Thoracic aorta (tissue), 2 donors: ENCODE data around the gene IGFBP2. TPM values are rescaled to one million over a fixed set of nuclear protein-coding genes. Genes with fewer than 3 reads are reported as not detected.

Experiments used
- ATAC-seq: fragments of 150-250 bp; one replicate; pipeline ENCODE4 v1.8.0; 2017; ENCODE audit warnings: low read depth; ENCODE audit not compliant: insufficient number of reproducible peaks, low FRiP score
- DNase-seq: peaks from one replicate; pipeline ENCODE4 v3.0.0-alpha.2; 2020; ENCODE audit warnings: low spot score
- H3K27ac ChIP-seq, 2 donors: fragments of 200-600 bp; sonication (generic); 1 replicate in 1 of 2; 2 replicates in 1 of 2; pipeline ENCODE4 v1.5.1; 2016; ENCODE audit warnings: mild to moderate bottlenecking in 2 of 2, moderate library complexity in 2 of 2
- H3K27me3 ChIP-seq: fragments of 200-600 bp; sonication (generic); replicated peaks from 2 replicates; pipeline ENCODE4 v1.6.0; 2016; ENCODE audit warnings: mild to moderate bottlenecking; ENCODE audit not compliant: insufficient read depth
- H3K36me3 ChIP-seq: fragments of 200-600 bp; sonication (generic); one replicate; pipeline ENCODE4 v1.5.1; 2016
- H3K4me1 ChIP-seq, 2 donors: fragments of 200-600 bp; sonication (generic); 1 replicate in 1 of 2; 2 replicates in 1 of 2; pipeline versions ENCODE4 v1.5.1 to v1.6.0; 2016; ENCODE audit warnings: low read depth in 2 of 2, mild to moderate bottlenecking in 1 of 2; ENCODE audit not compliant: control insufficient read depth in 1 of 2
- H3K4me3 ChIP-seq: fragments of 200-600 bp; sonication (generic); 2 replicates; pipeline ENCODE4 v1.5.1; 2016; ENCODE audit warnings: mild to moderate bottlenecking
- H3K9me3 ChIP-seq: fragments of 200-600 bp; sonication (generic); 2 replicates; pipeline ENCODE4 v1.5.1; 2016
- total RNA-seq, 2 donors: library from RNA; depleted of rRNA; stranded (reverse); fragments of >200 nt; gene quantifications; one replicate each; pipeline versions ENCODE4 v1.1.0 to v1.2.3, GENCODE V29; 2016
- TF ChIP-seq, protein P1 (sequence below): fragments of 200-600 bp; sonication (generic); IDR thresholded peaks from one replicate; pipeline ENCODE4 v1.5.1; 2019; ENCODE audit warnings: antibody characterized with exemption

IGFBP2 gene
- total RNA-seq, 2 donors from 2014 or later = 608 to 2,156 TPM

DNA sequence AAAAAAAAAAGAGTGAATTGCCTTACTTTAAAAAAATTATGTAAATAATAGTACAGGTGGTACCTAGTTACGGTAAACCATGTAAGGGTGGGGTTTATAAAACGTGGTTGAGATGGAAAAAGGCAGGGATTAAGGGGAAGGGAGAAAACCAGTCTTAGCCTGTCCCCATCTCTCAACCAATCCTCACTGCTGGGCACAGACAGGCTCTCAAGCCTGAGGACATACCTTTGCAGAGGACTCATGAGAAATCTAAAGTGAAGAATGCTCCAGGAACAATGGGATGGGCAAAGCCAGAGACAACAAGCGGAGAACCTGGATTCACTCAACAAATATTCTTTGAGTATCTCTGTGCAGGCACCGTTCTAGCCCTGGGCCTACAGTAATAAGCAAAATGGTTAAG, 3.4 kb upstream of the IGFBP2 start:
- TF ChIP-seq, protein P1, sequence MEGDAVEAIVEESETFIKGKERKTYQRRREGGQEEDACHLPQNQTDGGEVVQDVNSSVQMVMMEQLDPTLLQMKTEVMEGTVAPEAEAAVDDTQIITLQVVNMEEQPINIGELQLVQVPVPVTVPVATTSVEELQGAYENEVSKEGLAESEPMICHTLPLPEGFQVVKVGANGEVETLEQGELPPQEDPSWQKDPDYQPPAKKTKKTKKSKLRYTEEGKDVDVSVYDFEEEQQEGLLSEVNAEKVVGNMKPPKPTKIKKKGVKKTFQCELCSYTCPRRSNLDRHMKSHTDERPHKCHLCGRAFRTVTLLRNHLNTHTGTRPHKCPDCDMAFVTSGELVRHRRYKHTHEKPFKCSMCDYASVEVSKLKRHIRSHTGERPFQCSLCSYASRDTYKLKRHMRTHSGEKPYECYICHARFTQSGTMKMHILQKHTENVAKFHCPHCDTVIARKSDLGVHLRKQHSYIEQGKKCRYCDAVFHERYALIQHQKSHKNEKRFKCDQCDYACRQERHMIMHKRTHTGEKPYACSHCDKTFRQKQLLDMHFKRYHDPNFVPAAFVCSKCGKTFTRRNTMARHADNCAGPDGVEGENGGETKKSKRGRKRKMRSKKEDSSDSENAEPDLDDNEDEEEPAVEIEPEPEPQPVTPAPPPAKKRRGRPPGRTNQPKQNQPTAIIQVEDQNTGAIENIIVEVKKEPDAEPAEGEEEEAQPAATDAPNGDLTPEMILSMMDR = no peak
- ATAC-seq = no peak
- peaks cover 0 to 7% of the 10 kb centered on the region in 2 donors for H3K4me1 ChIP-seq

DNA sequence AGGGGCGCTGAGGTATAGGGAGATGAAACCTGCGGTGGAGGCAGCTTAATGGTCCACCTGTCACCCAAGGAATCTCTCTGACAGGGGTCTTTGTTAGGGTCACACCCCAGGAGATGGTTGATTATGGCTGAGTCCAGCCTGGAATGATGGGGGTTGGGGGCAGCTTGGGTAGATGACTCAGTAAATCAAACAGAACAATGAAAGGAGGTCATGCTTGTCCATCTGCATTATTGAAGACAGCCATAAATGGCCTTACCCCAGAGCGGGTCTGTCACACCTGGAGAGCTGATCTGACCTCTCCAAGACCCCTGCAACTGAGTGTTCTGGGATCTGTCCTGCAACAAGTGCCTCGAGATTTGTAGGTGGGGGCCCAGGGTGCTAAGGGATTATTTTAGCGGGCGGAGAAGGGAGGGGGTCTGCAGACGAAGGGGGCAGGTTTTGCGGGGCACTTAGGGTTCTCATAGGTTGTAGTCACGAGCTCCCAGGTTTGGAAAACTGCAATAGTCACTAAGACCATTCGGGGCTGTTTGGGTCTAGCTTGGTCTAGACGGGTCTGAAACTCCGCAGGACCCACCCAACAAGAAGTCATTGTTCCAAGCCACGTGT, 771 bp upstream of the IGFBP2 start:
- Histone ChIP-seq H3K9me3 (no peaks in the 10 kb centered on the region), H3K27ac (peak overlapping the region; percentile 68 to 71), H3K36me3 (no peaks in the 10 kb centered on the region), H3K4me3 (peak overlapping the region; percentile 76), H3K27me3 (no peaks in the 10 kb centered on the region), H3K4me1 (peaks cover 0 to 25% of the 10 kb centered on the region in 2 donors)
- TF ChIP-seq, protein P1 = no peak
- DNase-seq = no peak
- ATAC-seq = no peak

More for the DNA sequence above, 3.4 kb upstream of the IGFBP2 start:
- H3K4me3 ChIP-seq = no peak overlapping the region
- H3K27me3 ChIP-seq = no peaks in the 10 kb centered on the region
- no peaks in the 10 kb centered on the region for H3K9me3 ChIP-seq
- no peaks in the 10 kb centered on the region for H3K36me3 ChIP-seq
- DNase-seq = no peak
- no peak overlapping the region for H3K27ac ChIP-seq

DNA sequence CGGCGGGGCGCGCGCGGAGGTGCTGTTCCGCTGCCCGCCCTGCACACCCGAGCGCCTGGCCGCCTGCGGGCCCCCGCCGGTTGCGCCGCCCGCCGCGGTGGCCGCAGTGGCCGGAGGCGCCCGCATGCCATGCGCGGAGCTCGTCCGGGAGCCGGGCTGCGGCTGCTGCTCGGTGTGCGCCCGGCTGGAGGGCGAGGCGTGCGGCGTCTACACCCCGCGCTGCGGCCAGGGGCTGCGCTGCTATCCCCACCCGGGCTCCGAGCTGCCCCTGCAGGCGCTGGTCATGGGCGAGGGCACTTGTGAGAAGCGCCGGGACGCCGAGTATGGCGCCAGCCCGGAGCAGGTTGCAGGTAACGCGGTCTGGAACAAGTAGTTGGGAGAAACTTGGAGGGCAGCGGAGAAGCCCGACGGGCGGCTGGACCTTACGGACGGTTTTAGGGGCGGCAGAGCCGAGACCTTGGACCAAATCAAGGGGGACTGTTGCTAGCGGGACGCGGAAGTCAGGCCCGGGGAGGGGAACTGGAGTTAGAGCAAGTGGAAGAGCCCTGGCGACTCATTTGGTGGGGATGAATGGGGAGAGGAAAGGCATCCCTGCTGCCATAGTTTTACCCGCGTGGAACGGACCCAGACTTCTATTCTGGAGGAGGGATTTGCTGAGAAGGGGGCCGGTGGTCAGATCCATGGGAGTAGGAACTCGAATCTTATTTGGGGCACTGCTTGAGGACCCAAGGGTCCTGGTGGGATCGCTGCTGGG, 573 bp downstream of the IGFBP2 start:
- Histone ChIP-seq H3K36me3 (no peaks in the 10 kb centered on the region), H3K4me1 (peaks cover 0 to 35% of the 10 kb centered on the region in 2 donors), H3K27ac (peak overlapping the region; percentile 87 to 91), H3K27me3 (no peaks in the 10 kb centered on the region), H3K9me3 (no peaks in the 10 kb centered on the region), H3K4me3 (peak overlapping the region; percentile 90)
- no peak for ATAC-seq
- TF ChIP-seq, protein P1 = no peak
- no peak for DNase-seq

DNA sequence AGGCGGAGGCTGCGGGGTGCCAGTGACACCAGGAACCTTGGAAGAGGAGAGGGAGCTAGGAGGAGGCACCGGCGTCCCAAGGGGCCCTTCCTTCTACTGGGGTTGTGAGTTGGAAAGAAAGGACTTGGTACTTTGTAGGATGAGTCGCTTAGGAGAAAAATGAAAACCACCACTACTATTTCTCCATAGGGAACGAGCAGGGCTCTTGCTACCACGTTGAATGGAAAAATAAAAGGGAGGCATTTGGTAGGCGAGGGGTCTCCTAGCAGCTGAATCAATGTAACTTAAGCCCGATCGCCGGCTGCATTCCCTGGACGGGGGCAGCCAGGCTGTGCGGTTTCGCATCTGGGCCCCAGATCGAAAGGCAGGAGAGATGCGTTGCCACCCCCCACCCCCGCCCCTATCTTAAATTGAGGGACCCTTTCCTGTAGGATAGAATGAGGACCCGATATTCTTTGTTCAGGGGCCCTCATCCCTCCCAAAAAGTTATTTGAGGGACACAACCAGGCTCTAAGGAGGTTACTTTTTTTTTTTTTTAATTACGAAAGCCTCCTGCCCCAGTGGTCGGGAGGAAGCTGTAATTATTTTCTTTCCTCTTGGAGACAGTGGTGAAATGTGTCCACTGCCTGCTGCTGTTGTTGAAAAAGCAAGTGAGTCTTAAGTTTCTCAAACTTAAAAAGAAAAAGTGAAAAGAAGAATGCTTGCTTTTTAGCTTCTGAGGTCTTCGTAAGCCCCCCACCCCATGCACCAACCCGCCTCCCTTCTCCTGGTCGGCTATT, 1.3 kb downstream of the IGFBP2 start:
- DNase-seq (no peak), ATAC-seq (no peak)
- Histone ChIP-seq H3K9me3 (no peaks in the 10 kb centered on the region), H3K27ac (peak overlapping the region; percentile 87 to 91), H3K4me3 (peak overlapping the region; percentile 90), H3K4me1 (peaks cover 0 to 40% of the 10 kb centered on the region in 2 donors), H3K36me3 (no peaks in the 10 kb centered on the region), H3K27me3 (no peaks in the 10 kb centered on the region)
- TF ChIP-seq, protein P1 = no peak

DNA sequence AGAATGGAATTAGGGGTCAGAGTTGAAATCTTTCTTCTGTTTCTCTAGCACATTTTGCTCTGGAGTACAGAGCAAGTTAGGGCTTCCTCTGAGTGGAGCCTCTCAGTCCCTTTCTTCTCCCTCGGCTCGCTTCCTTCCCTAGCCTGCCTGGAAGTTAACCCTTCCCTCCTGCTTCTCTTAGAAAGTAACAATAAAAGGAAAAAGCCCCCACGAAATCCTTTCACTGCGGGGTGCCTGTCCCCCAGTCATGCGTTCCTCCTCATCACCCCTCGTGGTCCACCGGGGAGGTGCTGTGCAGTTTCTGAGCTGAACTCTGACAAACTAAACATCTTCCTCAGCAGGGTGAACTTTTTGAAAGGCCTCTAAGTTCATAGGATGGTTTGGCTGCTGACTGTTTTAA, 2.0 kb downstream of the IGFBP2 start:
- Histone ChIP-seq H3K9me3 (no peaks in the 10 kb centered on the region), H3K4me3 (peak overlapping the region; percentile 90), H3K36me3 (no peaks in the 10 kb centered on the region), H3K4me1 (peaks cover 0 to 43% of the 10 kb centered on the region in 2 donors), H3K27ac (peak overlapping the region; percentile 87 to 91), H3K27me3 (no peaks in the 10 kb centered on the region)
- DNase-seq = no peak
- ATAC-seq = no peak
- TF ChIP-seq, protein P1 = no peak
